CD4-positive, alpha-beta T cell treated with Interleukin-12 subunit alpha and Interleukin-12 subunit beta, for 1 hour (primary cell): Measurements from ENCODE around the gene KDM4B.
"Not testable (repeated sequence)": the region's sequence is repeated elsewhere in the genome, so short reads cannot be mapped to it uniquely, and the experiment has no call there.

Experiments
- DNase-seq: peaks from one replicate; pipeline ENCODE4 v3.0.0-alpha.2; 2020

KDM4B gene

GRCh38 chr19:4968462-4969291 lies at the start of gene KDM4B:
KDM4B (plus strand) TSS chr19:4969113; CDS start chr19:5032891, 63,778 bp downstream.
- DNase-seq = peak; percentile 100

DNA sequence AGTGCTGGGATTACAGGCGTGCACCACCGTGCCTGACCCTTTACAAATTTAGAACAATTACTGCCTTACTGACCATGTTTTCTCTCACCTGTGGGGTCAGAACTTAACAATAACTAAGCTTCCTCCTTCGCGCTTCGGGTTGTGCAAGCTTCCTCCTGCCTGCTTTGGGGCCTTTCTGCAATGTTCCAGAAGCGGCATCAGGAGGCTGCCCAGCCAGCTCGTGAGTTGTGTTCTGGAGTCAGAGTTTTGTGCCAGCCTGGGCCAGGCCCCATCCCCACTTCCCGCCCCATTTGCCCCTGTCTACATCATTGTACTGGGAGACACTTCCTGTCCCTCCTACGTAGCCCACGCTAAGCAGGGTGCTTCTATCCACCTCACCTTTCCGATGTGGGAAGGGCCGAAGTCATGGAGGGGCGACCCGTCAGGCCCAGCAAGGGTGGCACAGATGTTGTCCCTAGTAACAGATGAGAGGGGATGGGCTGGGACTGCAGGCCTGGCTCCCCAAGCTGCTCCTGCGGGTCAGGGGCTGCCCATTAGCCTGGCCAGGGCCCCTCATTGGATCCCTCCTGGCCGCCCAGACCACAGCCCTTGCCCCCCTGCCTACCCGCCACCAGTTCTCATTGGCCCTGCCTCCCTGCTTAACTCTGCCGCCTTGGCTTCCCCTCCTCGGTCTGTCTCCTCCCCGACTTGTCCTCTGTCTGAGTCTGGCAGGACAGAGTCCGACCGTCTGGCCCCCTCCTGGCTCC lies 46.2 kb upstream of the KDM4B start:
- no peak for DNase-seq

GRCh38 chr19:4923276-4923747 lies 45.6 kb upstream of the KDM4B start:
- no peak for DNase-seq

- no peak for DNase-seq
Observed at GRCh38 chr19:4929186-4929585, 39.7 kb upstream of the KDM4B start.

- DNase-seq = no peak
Observed at GRCh38 chr19:4930664-4931063, 38.2 kb upstream of the KDM4B start.

- DNase-seq = no peak
Observed at GRCh38 chr19:4932711-4933110, 36.2 kb upstream of the KDM4B start.

DNA sequence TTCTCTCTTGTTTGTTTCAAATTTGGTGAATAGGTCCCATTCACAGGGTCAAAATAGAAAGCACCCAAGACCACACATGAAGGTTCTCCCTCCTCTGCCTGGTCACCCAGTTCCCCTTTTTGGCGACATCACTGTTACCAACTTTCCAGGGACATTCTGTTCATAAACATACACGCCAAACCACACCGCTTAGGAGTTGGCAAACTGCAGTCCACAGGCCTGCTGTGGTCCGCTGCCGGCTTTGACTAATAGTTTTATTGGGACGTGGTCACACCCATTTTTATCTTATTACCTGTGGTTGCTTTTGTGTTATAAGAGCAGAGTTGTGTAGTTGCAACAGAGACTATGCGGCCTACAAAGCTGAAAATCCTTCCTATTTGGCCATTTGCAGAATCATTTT lies 35.4 kb upstream of the KDM4B start:
- no peak for DNase-seq

DNA sequence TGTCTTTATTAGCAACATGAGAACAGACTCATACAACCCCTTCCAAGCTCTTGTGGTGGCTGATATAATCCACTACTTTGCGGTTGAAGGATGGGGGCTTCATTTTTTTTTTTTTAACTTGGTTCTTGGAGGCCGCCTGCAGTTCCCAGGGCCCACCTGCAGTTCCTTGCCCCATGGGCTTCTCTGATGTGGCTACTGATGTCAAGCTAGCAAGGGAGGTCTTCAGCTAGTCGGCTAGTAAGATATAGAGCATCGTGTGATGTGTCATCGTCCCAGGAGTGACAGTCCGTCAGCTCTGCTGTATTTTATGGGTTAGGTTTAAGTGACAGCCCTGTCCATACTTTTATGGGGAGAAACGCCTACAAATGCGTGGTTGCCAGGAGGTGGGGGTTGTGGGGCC lies 33.5 kb upstream of the KDM4B start:
- no peak for DNase-seq

DNA sequence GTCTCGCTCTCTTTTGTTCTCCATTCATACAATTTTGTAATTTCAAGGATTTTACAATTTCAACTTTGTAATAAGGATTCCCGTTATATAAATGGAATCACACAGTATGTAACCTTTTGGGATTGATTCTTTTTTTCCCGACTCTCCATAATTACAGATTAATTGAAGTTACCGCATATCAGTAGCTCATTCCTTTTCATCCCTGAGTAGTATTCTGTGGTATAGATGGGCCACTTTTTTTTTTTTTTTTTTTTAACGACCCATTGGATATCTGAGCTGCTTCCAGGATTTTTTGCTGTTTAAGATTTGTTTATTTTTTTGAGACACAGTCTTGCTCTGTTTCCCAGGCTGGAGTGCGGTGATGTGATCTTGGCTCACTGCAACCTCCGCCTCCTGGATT lies 31.9 kb upstream of the KDM4B start:
- DNase-seq = no peak

- DNase-seq = not testable (repeated sequence)
Observed at GRCh38 chr19:4938461-4938860, 30.5 kb upstream of the KDM4B start.

DNA sequence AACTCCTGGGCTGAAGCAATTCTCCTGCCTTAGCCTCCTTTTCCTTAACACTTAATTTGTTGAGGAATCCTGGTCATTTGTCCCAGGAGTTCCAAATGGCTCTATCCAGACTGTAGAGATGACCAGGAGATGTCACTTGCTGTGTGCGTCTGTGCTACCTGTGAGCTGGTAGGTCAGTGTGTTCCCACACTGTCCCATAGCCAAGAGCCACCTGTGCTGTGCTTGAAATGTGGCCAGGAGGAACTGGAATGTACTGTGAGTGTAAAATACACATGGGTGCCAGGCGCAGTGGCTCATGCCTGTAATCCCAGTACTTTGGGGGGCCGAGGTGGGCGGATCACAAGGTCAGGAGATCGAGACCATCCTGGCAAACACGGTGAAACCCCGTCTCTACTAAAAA lies 29.4 kb upstream of the KDM4B start:
- DNase-seq = no peak

DNA sequence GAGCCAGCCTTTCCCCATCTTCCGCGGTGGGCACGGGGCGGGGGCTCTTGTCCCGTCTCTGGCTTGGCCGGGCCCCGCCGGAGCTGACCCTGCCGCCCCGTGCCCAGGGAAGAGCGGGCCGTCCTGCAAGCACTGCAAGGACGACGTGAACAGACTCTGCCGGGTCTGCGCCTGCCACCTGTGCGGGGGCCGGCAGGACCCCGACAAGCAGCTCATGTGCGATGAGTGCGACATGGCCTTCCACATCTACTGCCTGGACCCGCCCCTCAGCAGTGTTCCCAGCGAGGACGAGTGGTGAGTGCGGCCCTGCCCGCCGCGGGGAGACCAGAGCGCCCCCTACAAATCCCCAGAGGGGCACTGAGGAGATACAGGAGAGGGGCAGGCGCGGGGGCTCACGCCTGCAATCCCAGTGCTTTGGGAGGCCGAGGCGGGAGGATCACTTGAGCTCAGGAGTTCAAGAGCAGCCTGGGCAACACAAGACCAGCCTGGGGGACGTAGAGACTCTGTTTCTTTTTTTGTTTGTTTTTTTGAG lies 27.2 kb upstream of the KDM4B start:
- not testable (repeated sequence) for DNase-seq

DNA sequence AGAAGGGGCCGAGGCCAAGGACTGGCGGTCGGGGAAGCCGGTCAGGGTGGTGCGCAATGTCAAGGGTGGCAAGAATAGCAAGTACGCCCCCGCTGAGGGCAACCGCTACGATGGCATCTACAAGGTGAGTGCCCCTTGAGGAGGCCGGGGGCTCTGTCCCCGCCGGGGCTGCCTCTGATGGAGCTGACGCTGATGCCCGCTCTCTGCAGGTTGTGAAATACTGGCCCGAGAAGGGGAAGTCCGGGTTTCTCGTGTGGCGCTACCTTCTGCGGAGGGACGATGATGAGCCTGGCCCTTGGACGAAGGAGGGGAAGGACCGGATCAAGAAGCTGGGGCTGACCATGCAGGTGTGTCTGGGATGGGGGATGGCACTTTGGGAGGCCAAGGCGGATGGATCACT lies 18.3 kb upstream of the KDM4B start:
- not testable (repeated sequence) for DNase-seq

- DNase-seq = no peak
Observed at GRCh38 chr19:4951656-4952055, 17.3 kb upstream of the KDM4B start.

DNA sequence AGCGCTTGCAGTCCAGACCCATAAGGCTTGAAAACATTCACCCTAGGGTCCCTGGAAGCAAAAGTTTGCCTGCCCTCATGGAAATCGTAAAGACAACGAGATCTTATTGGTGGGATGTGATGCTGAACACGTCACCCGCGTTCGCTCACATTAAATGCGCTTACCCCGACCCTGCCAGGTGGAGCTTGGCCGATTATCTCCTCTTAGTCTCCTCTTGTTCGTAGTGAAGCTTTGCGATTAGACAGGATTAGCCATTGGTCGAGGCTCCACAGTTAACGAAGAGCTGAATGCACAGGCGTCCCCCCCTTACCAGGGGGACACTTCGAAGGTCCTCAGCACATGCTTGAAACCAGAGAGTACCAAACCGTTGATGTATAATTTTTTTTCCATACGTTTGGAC lies 16.0 kb upstream of the KDM4B start:
- no peak for DNase-seq

- not testable (repeated sequence) for DNase-seq
Observed at GRCh38 chr19:4954320-4955149, 14.4 kb upstream of the KDM4B start.

DNA sequence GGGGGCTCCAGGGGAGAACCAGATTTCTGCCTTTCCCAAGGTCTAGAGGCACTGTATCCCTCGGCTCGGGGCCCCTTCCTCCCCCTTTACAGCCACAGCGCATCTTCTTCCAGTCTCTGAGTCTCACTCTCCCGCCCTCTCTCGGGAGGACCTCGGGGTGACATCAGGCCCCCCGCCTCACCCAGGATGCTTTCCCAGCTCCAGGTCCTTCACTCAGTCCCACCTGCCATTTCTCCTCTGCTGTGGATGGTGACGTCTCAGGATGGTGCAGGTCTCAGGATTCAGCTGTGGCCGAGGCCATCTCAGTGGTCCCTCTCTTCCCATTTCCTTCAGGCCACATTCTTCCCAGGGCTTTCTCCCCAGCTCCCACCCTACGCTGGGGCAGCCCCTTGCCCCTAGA lies 13.6 kb upstream of the KDM4B start:
- DNase-seq = no peak

- DNase-seq = no peak
Observed at GRCh38 chr19:4957981-4958380, 10.9 kb upstream of the KDM4B start.

DNA sequence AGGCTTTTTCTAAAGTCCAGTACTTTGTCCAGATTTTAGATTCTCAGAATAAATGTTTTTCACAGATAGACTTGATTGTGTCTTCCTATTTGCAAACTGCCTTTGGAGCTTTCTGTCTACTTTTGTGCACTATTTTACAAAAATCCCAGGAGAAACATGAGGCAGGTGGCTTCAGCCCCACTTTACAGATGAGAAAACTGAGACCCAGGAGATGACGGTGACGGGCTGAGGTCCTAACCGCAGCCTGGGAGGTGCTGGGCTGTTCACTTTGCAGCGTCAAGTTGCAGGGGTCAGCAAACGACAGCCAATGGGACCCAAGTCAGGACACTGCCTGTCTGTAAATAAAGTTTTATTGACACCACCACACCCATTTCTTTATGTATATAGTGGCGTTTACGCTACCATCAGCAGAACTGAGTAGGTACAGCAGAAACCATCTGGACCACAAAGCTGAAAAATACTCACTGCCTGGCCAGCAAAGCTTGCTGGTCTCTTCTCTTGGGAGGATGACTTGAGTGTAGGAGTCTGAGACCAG lies 6.8 kb upstream of the KDM4B start:
- DNase-seq = no peak

GRCh38 chr19:4965061-4965460 lies 3.9 kb upstream of the KDM4B start:
- DNase-seq = no peak

DNA sequence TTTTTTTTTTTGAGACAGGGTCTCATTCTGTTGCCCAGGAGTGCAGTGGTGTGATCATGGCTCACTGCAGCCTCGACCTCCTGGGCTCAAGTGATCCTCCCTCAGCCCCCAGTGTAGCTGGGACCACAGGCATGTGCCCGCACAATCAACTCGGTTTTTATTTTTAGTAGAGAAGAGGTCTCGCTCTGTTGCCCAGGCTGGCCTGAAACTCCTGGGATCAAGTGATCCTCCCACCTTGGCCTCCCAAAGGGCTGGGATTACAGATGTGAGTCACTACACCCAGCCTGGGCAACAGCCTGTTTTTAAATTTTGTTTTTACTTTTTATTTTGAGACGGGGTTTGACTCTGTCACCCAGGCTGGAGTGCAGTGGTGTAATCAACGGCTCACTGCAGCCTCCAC lies 2.3 kb upstream of the KDM4B start:
- no peak for DNase-seq

DNA sequence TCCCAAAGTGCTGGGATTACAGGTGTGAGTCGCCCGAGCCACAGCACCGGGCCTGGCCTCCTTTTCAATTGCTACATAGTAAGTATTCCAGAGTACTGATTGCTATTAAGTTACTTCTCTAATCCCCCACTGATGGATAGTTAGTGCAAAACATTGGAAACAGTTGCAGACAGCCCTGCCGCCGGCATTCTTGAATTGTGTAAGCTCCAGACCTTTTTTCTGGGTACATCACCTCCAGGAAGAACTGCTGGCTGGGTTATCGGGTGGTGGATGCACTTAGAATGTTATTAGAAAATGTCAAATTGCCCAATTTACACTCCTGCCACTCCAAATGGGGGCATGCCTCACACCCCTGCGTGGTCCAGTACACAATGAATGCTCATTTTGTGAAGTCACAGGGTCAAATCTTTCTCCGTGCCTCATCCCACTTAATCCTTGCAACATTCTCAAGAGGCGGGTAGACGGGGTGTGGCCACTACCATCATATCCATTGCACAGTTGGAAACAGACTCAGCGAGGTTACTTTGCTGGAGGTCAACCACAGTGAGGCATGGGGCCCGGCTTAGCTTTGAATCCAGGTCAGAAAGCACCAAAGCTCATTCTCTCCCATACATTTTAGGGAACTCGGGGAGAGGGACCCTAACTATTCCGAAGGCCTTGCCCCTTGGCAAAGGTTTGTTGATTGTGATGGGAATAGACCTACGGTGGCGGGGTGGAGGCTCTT lies 1.0 kb upstream of the KDM4B start:
- DNase-seq = no peak
